ENCODE results near the gene CRYAB.

DNA sequence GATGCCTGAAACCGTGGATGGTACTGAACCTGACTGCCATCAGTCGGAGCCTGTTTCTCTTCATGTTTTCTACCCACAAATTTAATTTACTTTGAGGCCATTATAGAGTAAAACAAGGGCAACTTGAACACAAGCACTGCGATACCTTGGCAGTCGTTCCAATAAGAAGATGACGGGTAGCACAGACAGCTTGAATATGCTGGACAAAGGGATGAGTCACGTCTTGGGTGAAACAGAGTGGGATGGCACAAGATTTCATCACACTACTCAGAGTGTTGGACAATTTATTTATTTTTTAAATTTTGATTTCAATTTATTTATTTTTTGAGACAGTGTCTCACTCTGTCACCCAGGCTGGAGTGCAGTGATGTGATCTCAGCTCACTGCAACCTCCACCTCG lies 31.3 kb upstream of the CRYAB start:
- TF ChIP-seq CTCF (conservative IDR thresholded peaks at IDR 0.05; ENCODE audit: low read depth, low read length): no peak
- TF ChIP-seq EZH2phosphoT487 (IDR thresholded peaks at IDR 0.05; ENCODE audit: borderline replicate concordance, low read length): no peak

All from PC-3 (cell line).